K562 (cell line): ENCODE results near the gene ULK3. TPM values are rescaled to one million over a fixed set of nuclear protein-coding genes. Genes with fewer than 3 reads are reported as not detected.

ENCODE experiments used
- ATAC-seq: fragments of 200-7000 bp; cut with Tn5 transposase; 3 replicates; pipeline ENCODE4 v1.9.1; 2020; ENCODE audit warnings: moderate library complexity
- BruUV-seq: library from RNA; stranded (reverse); fragments of 400-500 nt; replicated peaks from 2 replicates; lab custom pipeline; 2021; lab: Mats Ljungman, UMichigan
- CTCF ChIA-PET: fragments of 300-600 bp; formaldehyde crosslinking; extraction: SDS; loops from one replicate; lab custom pipeline; 2021; ENCODE audit warnings: low intra/inter-chr PET ratio; lab: Yijun Ruan, JAX
- POLR2A ChIA-PET: fragments of 300-600, 350-650 bp; sonication (Branson Sonifier 250); formaldehyde crosslinking; extraction: SDS; loops from one replicate; lab custom pipeline; 2021; ENCODE audit warnings: antibody characterized with exemption, inconsistent platforms; lab: Yijun Ruan, JAX
- DNase-seq, 4 experiments: peaks; one replicate each; pipeline versions ENCODE4 v3.0.0 to v3.0.0-alpha.2; 2011 to 2018; ENCODE audit warnings: low spot score in 3 of 4, mixed read lengths in 3 of 4; ENCODE audit errors: extremely low read depth in 1 of 4
- FAIRE-seq: peaks from 2 replicates; lab custom pipeline; 2011; peaks lifted over from hg19 to GRCh38; lab: Jason Lieb, UNC
- H2AFZ ChIP-seq: 2 replicates; pipeline ENCODE4 v1.6.0; 2011; ENCODE audit warnings: low read depth, low read length, control low read depth, inconsistent platforms
- H3K27ac ChIP-seq: fragments of 200-600 bp; 3 replicates; pipeline ENCODE4 v1.8.0; 2011; ENCODE audit warnings: low read depth, mild to moderate bottlenecking, control low read depth, inconsistent platforms, low read length, moderate library complexity, mixed read lengths; ENCODE audit errors: extremely low read depth
- H3K27me3 ChIP-seq, 2 experiments: fragments of 300-600 bp in 1 of 2; 2 replicates in 1 of 2; 3 replicates in 1 of 2; pipeline versions ENCODE4 v1.6.0 to v1.8.0; 2011; ENCODE audit warnings: inconsistent platforms in 2 of 2, low read length in 2 of 2, mild to moderate bottlenecking in 1 of 2, mixed read lengths in 1 of 2, moderate library complexity in 1 of 2; ENCODE audit not compliant: control insufficient read depth in 2 of 2, insufficient read depth in 2 of 2
- H3K36me3 ChIP-seq: fragments of 300-600 bp; 3 replicates; pipeline ENCODE4 v1.8.0; 2011; ENCODE audit warnings: mild to moderate bottlenecking, low read length, inconsistent platforms; ENCODE audit not compliant: control insufficient read depth, insufficient read depth
- H3K4me1 ChIP-seq, 2 experiments: fragments of 200-600 bp in 1 of 2; replicated peaks in 1 of 2; 2 replicates in 1 of 2; 3 replicates in 1 of 2; pipeline versions ENCODE4 v1.5.1 to v1.8.0; 2011; ENCODE audit warnings: inconsistent platforms in 2 of 2, low read length in 2 of 2, mild to moderate bottlenecking in 1 of 2, mixed read lengths in 1 of 2, moderate library complexity in 1 of 2; ENCODE audit not compliant: control insufficient read depth in 2 of 2, insufficient read depth in 2 of 2
- H3K4me2 ChIP-seq: 2 replicates; pipeline ENCODE4 v1.6.1; 2011; ENCODE audit warnings: low read length, control low read depth, inconsistent platforms, mixed read lengths; ENCODE audit not compliant: insufficient read depth
- H3K4me3 ChIP-seq: fragments of 200-600 bp; sonication (generic), shearing (Covaris generic); 2 replicates; pipeline ENCODE4 v1.5.1; 2016; ENCODE audit warnings: control low read depth, inconsistent platforms
- H3K79me2 ChIP-seq: fragments of 200-600 bp; 3 replicates; pipeline ENCODE4 v1.8.0; 2011; ENCODE audit warnings: low read length, inconsistent platforms; ENCODE audit not compliant: control insufficient read depth, insufficient read depth
- H3K9ac ChIP-seq, 2 experiments: 2 replicates each; pipeline versions ENCODE4 v1.6.0 to v1.6.1; 2011; ENCODE audit warnings: low read depth in 2 of 2, low read length in 2 of 2, control low read depth in 1 of 2, inconsistent platforms in 1 of 2, mild to moderate bottlenecking in 1 of 2, mixed read lengths in 1 of 2; ENCODE audit not compliant: insufficient read depth in 1 of 2
- H3K9me1 ChIP-seq: one replicate; pipeline ENCODE4 v1.6.0; 2011; ENCODE audit warnings: inconsistent platforms, mild to moderate bottlenecking, low read length, moderate library complexity; ENCODE audit not compliant: control insufficient read depth, insufficient read depth
- H3K9me3 ChIP-seq: replicated peaks from 2 replicates; pipeline ENCODE4 v1.5.1; 2011; ENCODE audit warnings: low read depth, low read length, inconsistent platforms; ENCODE audit not compliant: control insufficient read depth, insufficient read depth
- H4K20me1 ChIP-seq: replicated peaks from 2 replicates; pipeline ENCODE4 v1.6.1; 2011; ENCODE audit warnings: low read length, inconsistent platforms, mixed read lengths; ENCODE audit not compliant: control insufficient read depth, insufficient read depth
- FOSL1 ChIP-seq: fragments of 200-800 bp; sonication (Bioruptor generic); conservative IDR thresholded peaks from 2 replicates; pipeline ENCODE4 v1.6.1; 2016; ENCODE audit warnings: missing genetic modification characterization, missing compliant biosample characterization
- HDAC8 ChIP-seq: fragments of 450-650 bp; IDR thresholded peaks from 2 replicates; pipeline ENCODE4 v1.6.1; 2016; ENCODE audit warnings: mild to moderate bottlenecking, missing genetic modification characterization, moderate library complexity, missing compliant biosample characterization
- JUND ChIP-seq, 2 experiments: IDR thresholded peaks; 2 replicates in 1 of 2; 3 replicates in 1 of 2; pipeline ENCODE4 v1.6.1; 2011; ENCODE audit warnings: borderline replicate concordance in 2 of 2, low read depth in 2 of 2, low read length in 2 of 2, improper control_type of control experiment in 1 of 2, missing biosample characterization in 1 of 2, missing genetic modification characterization in 1 of 2, missing genetic modification reagents in 1 of 2
- MTF1 ChIP-seq: fragments of 250-450 bp; sonication (Bioruptor Pico); IDR thresholded peaks from 2 replicates; pipeline ENCODE4 v1.9.0; 2021; ENCODE audit warnings: moderate library complexity, mild to moderate bottlenecking, inconsistent platforms, borderline replicate concordance
- SMARCA5 ChIP-seq: fragments of 450-650 bp; IDR thresholded peaks from 2 replicates; pipeline ENCODE4 v1.6.1; 2016
- WGBS: fragments of 100-300 bp; shearing (Covaris generic); methylation state at CpG from one replicate; pipeline ENCODE4 v1.1.6; 2016; ENCODE audit warnings: low coverage, mixed read lengths; ENCODE audit not compliant: insufficient coverage; ENCODE audit errors: missing lambda C conversion rate; 5-methylcytosine and 5-hydroxymethylcytosine counted together
- in situ Hi-C: fragments of 300-500 bp; cut with MboI; formaldehyde crosslinking; loops from 4 replicates; pipeline ENCODE4 v1.15.0; 2018; ENCODE audit warnings: inconsistent platforms, mixed read lengths
- intact Hi-C: fragments of 100-400 bp; cut with micrococcal nuclease; formaldehyde crosslinking; loops from 2 replicates; pipeline ENCODE4 v1.14.2; 2022
- polyA plus RNA-seq, 8 experiments: library from polyadenylated mRNA; depleted of rRNA in 4 of 8; stranded (reverse) in 5 of 8; unstranded in 3 of 8; fragments of >200 nt; fragmentation: Nextera tagmentation in 2 of 8; fragmentation: Illumina TruSeq in 1 of 8; extraction: Ambion mirVana in 2 of 8; extraction: Trizol in 1 of 8; gene quantifications; 2 replicates each; pipeline versions ENCODE4 v1.2.1 to v1.2.3, GENCODE V29; 2011 to 2014; ENCODE audit warnings: inconsistent platforms in 1 of 8, missing spikeins in 1 of 8
- total RNA-seq, 7 experiments: library from RNA; depleted of rRNA in 6 of 7; stranded (reverse); fragments of >200 nt in 6 of 7; fragmentation: Illumina TruSeq in 2 of 7; extraction: Trizol in 2 of 7; gene quantifications; 2 replicates each; pipeline versions ENCODE4 v1.2.1 to v1.2.3, GENCODE V29; 2011 to 2021; ENCODE audit warnings: low replicate concordance in 1 of 7
- TF ChIP-seq, protein P1 (sequence below), 2 experiments: fragments of 450-650 bp in 1 of 2; sonication (generic) in 1 of 2; formaldehyde crosslinking in 1 of 2; IDR thresholded peaks in 1 of 2; conservative IDR thresholded peaks in 1 of 2; 2 replicates each; pipeline versions ENCODE4 v1.6.1 to v1.8.1; 2016 to 2023; ENCODE audit warnings: mild to moderate bottlenecking in 2 of 2, moderate library complexity in 2 of 2, inconsistent platforms in 1 of 2, missing genetic modification reagents in 1 of 2
- TF ChIP-seq, protein P2 (sequence below), 2 experiments: fragments of 150-350 bp in 1 of 2; IDR thresholded peaks; 2 replicates each; pipeline ENCODE4 v1.6.1; 2012 to 2016; ENCODE audit warnings: low read depth in 2 of 2, low read length in 2 of 2, mild to moderate bottlenecking in 1 of 2, moderate library complexity in 1 of 2

Gene ULK3
- total and polyA plus RNA-seq, 9 of the 15 experiments (the other 6 are each of a cell fraction or from before 2014, with no cell fraction given): 0.68 to 68.0 (median 34.9) TPM

GRCh38 chr15:74823324-74823723 lies 19.6 kb downstream of the ULK3 start:
- no peak overlapping the region for H3K4me3 ChIP-seq
- DNase-seq (no peak), ATAC-seq (no peak), FAIRE-seq (no peak)
- BruUV-seq: no TSS peak
- H3K27me3 ChIP-seq: peaks cover 19 to 41% of the 10 kb centered on the region in 2 experiments
- peaks cover 6 to 20% of the 10 kb centered on the region in 2 experiments; a peak in 3 of 5 replicates for H3K4me1 ChIP-seq
- TF ChIP-seq MTF1 (no peak), JUND (IDR thresholded peaks at IDR 0.05; ENCODE audit: borderline replicate concordance, low read depth, low read length) (peak; percentile 56), JUND (tag; IDR thresholded peaks at IDR 0.05; ENCODE audit: borderline replicate concordance, low read depth, low read length) (no peak), FOSL1 (tag) (peak; percentile 42; the same call in 1 of the 2 replicates), SMARCA5 (no peak), HDAC8 (tag) (no peak)
- TF ChIP-seq, protein P1, sequence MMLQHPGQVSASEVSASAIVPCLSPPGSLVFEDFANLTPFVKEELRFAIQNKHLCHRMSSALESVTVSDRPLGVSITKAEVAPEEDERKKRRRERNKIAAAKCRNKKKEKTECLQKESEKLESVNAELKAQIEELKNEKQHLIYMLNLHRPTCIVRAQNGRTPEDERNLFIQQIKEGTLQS (IDR thresholded peaks at IDR 0.05): peak; percentile 42; the same call in 1 of the 2 replicates
- TF ChIP-seq, protein P1 (CRISPR knock-in tag; conservative IDR thresholded peaks at IDR 0.05): no peak
- TF ChIP-seq, protein P2, sequence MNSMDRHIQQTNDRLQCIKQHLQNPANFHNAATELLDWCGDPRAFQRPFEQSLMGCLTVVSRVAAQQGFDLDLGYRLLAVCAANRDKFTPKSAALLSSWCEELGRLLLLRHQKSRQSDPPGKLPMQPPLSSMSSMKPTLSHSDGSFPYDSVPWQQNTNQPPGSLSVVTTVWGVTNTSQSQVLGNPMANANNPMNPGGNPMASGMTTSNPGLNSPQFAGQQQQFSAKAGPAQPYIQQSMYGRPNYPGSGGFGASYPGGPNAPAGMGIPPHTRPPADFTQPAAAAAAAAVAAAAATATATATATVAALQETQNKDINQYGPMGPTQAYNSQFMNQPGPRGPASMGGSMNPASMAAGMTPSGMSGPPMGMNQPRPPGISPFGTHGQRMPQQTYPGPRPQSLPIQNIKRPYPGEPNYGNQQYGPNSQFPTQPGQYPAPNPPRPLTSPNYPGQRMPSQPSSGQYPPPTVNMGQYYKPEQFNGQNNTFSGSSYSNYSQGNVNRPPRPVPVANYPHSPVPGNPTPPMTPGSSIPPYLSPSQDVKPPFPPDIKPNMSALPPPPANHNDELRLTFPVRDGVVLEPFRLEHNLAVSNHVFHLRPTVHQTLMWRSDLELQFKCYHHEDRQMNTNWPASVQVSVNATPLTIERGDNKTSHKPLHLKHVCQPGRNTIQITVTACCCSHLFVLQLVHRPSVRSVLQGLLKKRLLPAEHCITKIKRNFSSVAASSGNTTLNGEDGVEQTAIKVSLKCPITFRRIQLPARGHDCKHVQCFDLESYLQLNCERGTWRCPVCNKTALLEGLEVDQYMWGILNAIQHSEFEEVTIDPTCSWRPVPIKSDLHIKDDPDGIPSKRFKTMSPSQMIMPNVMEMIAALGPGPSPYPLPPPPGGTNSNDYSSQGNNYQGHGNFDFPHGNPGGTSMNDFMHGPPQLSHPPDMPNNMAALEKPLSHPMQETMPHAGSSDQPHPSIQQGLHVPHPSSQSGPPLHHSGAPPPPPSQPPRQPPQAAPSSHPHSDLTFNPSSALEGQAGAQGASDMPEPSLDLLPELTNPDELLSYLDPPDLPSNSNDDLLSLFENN (IDR thresholded peaks at IDR 0.05; ENCODE audit: low read depth in 2 of 2, low read length in 2 of 2): no peak
- H3K36me3 ChIP-seq: no peaks in the 10 kb centered on the region
- peaks cover 9% of the 10 kb centered on the region; the same call in 1 of the 2 replicates for H4K20me1 ChIP-seq
- no peak overlapping the region for H2AFZ ChIP-seq
- no peak overlapping the region for H3K27ac ChIP-seq
- 3% methylated on average over 6 of the region's 6 CpGs for WGBS
- ChIA-PET POLR2A (interaction anchor here (0.6 to 0.7 kb wide), 2 partner anchors 83 to 192 kb away, joined by 3 to 4 read pairs; partner anchors contain the start of gene FAM219B), CTCF (no interaction called here)
- intact Hi-C loops (no loop called here), in situ Hi-C loops (no loop called here)
- no peak overlapping the region for H3K9ac ChIP-seq
- H3K9me1 ChIP-seq: no peaks in the 10 kb centered on the region
- H3K4me2 ChIP-seq: no peak overlapping the region
- H3K79me2 ChIP-seq: no peaks in the 10 kb centered on the region
- no peaks in the 10 kb centered on the region for H3K9me3 ChIP-seq
